ENCODE results near the gene LSG1. TPM values are rescaled to one million over a fixed set of nuclear protein-coding genes. Genes with fewer than 3 reads are reported as not detected.

The LSG1 gene
- total and polyA plus RNA-seq, 2 of the 13 experiments (the other 11 are each of a cell fraction or from before 2014, with no cell fraction given): 21.4 to 32.1 TPM

DNA sequence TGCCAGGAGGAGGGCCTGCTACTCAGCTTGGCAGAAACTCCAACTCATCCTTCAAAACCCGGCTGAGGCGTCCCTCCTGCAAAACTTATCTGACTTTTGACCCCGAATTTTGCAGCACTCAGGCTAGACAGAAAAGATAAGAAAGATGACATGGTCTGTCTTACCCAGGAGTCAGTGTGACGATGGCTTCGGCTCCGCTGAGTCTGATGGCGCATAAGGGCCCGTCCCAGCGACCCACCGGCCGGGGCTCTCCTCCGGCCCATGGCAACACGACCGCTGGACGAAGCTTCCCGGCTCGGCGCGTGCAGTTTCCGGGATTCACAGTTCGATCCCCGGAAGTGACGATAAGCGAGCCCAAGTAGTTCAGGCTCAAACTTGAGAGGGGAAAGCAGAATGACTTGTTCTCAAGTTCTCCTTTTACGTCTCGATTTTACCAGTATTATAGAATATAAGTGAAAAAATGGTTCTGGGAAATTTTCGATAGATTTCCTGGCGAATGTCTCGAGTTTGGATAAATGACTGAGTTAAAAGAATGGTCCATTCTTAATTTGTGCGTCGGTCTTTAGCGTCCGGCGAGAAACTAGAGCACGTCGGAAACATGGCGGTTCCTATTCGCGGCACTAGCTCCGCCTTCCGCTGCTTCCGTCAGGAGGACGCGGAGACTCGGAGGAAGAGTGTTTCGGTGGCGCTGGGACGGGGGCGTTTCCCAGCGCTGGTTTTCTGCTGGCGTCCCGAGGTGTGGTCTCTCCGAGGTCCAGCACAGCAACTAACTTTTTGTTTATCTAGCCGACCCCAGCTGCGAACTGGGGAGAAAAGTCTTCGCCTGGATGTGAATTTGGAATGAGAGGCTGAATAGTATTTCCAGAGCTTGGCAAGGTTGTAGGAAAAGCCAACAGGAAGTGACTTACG, at the start of gene LSG1 (continued):
- TF ChIP-seq ZBTB34 (CRISPR knock-in tag; IDR thresholded peaks at IDR 0.05) (no peak), RXRB (CRISPR knock-in tag; IDR thresholded peaks at IDR 0.05; ENCODE audit: borderline replicate concordance) (peak; percentile 56; the same call in 1 of the 2 replicates), TFDP1 (CRISPR knock-in tag; IDR thresholded peaks at IDR 0.05; ENCODE audit: borderline replicate concordance) (peak; percentile 12; the same call in 1 of the 2 replicates), SALL1 (CRISPR knock-in tag; IDR thresholded peaks at IDR 0.05) (peak; percentile 84; the same call in 1 of the 2 replicates), ZNF782 (CRISPR knock-in tag; IDR thresholded peaks at IDR 0.05; ENCODE audit: borderline replicate concordance) (peak; percentile 13; the same call in 1 of the 2 replicates), ATF2 (CRISPR knock-in tag; IDR thresholded peaks at IDR 0.05) (peak; percentile 67; the same call in 1 of the 2 replicates), ZNF230 (CRISPR knock-in tag; IDR thresholded peaks at IDR 0.05) (0 out of 2 replicates have a peak, but pooled peaks have one; percentile 30), RFXAP (CRISPR knock-in tag; IDR thresholded peaks at IDR 0.05; ENCODE audit: borderline replicate concordance) (peak; percentile 38; the same call in 1 of the 2 replicates), TRAFD1 (CRISPR knock-in tag; IDR thresholded peaks at IDR 0.05; ENCODE audit: borderline replicate concordance) (no peak), ZNF333 (CRISPR knock-in tag; IDR thresholded peaks at IDR 0.05; ENCODE audit: borderline replicate concordance) (no peak), ZNF598 (CRISPR knock-in tag; IDR thresholded peaks at IDR 0.05; ENCODE audit: borderline replicate concordance) (no peak), BHLHE40 (IDR thresholded peaks at IDR 0.05; ENCODE audit: low read length) (peak; percentile 88), ARNT (IDR thresholded peaks at IDR 0.05) (no peak), ZNF567 (CRISPR knock-in tag; IDR thresholded peaks at IDR 0.05; ENCODE audit: borderline replicate concordance) (no peak), ZNF547 (CRISPR knock-in tag; IDR thresholded peaks at IDR 0.05) (no peak; the same call in 1 of the 2 replicates), PAF1 (CRISPR knock-in tag; IDR thresholded peaks at IDR 0.05) (no peak)

Data from HepG2 (cell line).